K562 (cell line): ENCODE results near the gene HSD11B2. TPM values are rescaled to one million over a fixed set of nuclear protein-coding genes. Genes with fewer than 3 reads are reported as not detected.

Experiments
- DIDO1 ChIP-seq: fragments of 450-650 bp; IDR thresholded peaks from 2 replicates; pipeline ENCODE4 v1.6.1; 2016; ENCODE audit warnings: low read depth, missing biosample characterization, missing genetic modification characterization
- ETS2 ChIP-seq: IDR thresholded peaks from 2 replicates; pipeline ENCODE4 v1.6.1; 2016; ENCODE audit warnings: borderline replicate concordance, missing genetic modification characterization, mild to moderate bottlenecking, moderate library complexity, missing compliant biosample characterization; ENCODE audit not compliant: poor library complexity, severe bottlenecking
- FOS ChIP-seq: IDR thresholded peaks from 3 replicates; pipeline ENCODE4 v1.6.1; 2011; ENCODE audit not compliant: insufficient read length; ENCODE audit errors: extremely low read depth
- HDAC3 ChIP-seq: fragments of 450-650 bp; IDR thresholded peaks from 2 replicates; pipeline ENCODE4 v1.6.1; 2018; ENCODE audit warnings: borderline replicate concordance, mild to moderate bottlenecking, moderate library complexity; ENCODE audit not compliant: partially characterized antibody
- MAFF ChIP-seq: IDR thresholded peaks from 2 replicates; pipeline ENCODE4 v1.6.1; 2012; ENCODE audit warnings: low read length, improper control_type of control experiment
- NFIC ChIP-seq: fragments of 450-650 bp; IDR thresholded peaks from 2 replicates; pipeline ENCODE4 v1.6.1; 2017; ENCODE audit warnings: mild to moderate bottlenecking, inconsistent platforms
- NUFIP1 ChIP-seq: fragments of 450-650 bp; IDR thresholded peaks from 2 replicates; pipeline ENCODE4 v1.6.1; 2018; ENCODE audit not compliant: partially characterized antibody
- PHF20 ChIP-seq: fragments of 450-650 bp; IDR thresholded peaks from 2 replicates; pipeline ENCODE4 v1.6.1; 2018; ENCODE audit not compliant: partially characterized antibody
- RB1 ChIP-seq: fragments of 450-650 bp; IDR thresholded peaks from 2 replicates; pipeline ENCODE4 v1.6.1; 2017; ENCODE audit warnings: low read depth, mild to moderate bottlenecking
- SFPQ ChIP-seq: fragments of 200-400 bp; formaldehyde crosslinking; IDR thresholded peaks from 2 replicates; pipeline ENCODE4 v1.6.1; 2017; ENCODE audit warnings: mild to moderate bottlenecking, low read depth, low read length, moderate library complexity
- ZNF232 ChIP-seq: sonication (generic); formaldehyde crosslinking; IDR thresholded peaks from 2 replicates; pipeline ENCODE4 v1.8.0; 2022; ENCODE audit warnings: mild to moderate bottlenecking, missing genetic modification reagents
- ZNF431 ChIP-seq: sonication (generic); formaldehyde crosslinking; IDR thresholded peaks from 2 replicates; pipeline ENCODE4 v1.8.0; 2022; ENCODE audit warnings: mild to moderate bottlenecking, missing genetic modification reagents
- ZNF449 ChIP-seq: fragments of 250-450 bp; sonication (Bioruptor Pico); IDR thresholded peaks from 2 replicates; pipeline ENCODE4 v1.8.0; 2022; ENCODE audit warnings: moderate library complexity, mild to moderate bottlenecking, inconsistent platforms
- ZNF695 ChIP-seq: fragments of 450-650 bp; formaldehyde crosslinking; IDR thresholded peaks from 2 replicates; pipeline ENCODE4 v1.4.0; 2020; ENCODE audit warnings: mild to moderate bottlenecking, moderate library complexity
- polyA plus RNA-seq, 8 experiments: library from polyadenylated mRNA; depleted of rRNA in 4 of 8; stranded (reverse) in 5 of 8; unstranded in 3 of 8; fragments of >200 nt; fragmentation: Nextera tagmentation in 2 of 8; fragmentation: Illumina TruSeq in 1 of 8; extraction: Ambion mirVana in 2 of 8; extraction: Trizol in 1 of 8; gene quantifications; 2 replicates each; pipeline versions ENCODE4 v1.2.1 to v1.2.3, GENCODE V29; 2011 to 2014; ENCODE audit warnings: inconsistent platforms in 1 of 8, missing spikeins in 1 of 8
- total RNA-seq, 7 experiments: library from RNA; depleted of rRNA in 6 of 7; stranded (reverse); fragments of >200 nt in 6 of 7; fragmentation: Illumina TruSeq in 2 of 7; extraction: Trizol in 2 of 7; gene quantifications; 2 replicates each; pipeline versions ENCODE4 v1.2.1 to v1.2.3, GENCODE V29; 2011 to 2021; ENCODE audit warnings: low replicate concordance in 1 of 7
- TF ChIP-seq, protein P1 (sequence below): fragments of 450-650 bp; IDR thresholded peaks from 2 replicates; pipeline ENCODE4 v1.6.1; 2016
- TF ChIP-seq, protein P2 (sequence below): fragments of 250-450 bp; sonication (Bioruptor Pico); IDR thresholded peaks from 2 replicates; pipeline ENCODE4 v1.9.0; 2021; ENCODE audit warnings: mild to moderate bottlenecking
- TF ChIP-seq, protein P3 (sequence below): sonication (generic); formaldehyde crosslinking; IDR thresholded peaks from 2 replicates; pipeline ENCODE4 v1.8.0; 2022; ENCODE audit warnings: mild to moderate bottlenecking, missing genetic modification reagents
- TF ChIP-seq, protein P4 (sequence below): fragments of 450-650 bp; IDR thresholded peaks from 2 replicates; pipeline ENCODE4 v1.6.1; 2017; ENCODE audit warnings: antibody characterized with exemption, mild to moderate bottlenecking

Gene HSD11B2
- total and polyA plus RNA-seq, 9 of the 15 experiments (the other 6 are each of a cell fraction or from before 2014, with no cell fraction given): 0.08 to 2.0 (median 0.79) TPM

DNA sequence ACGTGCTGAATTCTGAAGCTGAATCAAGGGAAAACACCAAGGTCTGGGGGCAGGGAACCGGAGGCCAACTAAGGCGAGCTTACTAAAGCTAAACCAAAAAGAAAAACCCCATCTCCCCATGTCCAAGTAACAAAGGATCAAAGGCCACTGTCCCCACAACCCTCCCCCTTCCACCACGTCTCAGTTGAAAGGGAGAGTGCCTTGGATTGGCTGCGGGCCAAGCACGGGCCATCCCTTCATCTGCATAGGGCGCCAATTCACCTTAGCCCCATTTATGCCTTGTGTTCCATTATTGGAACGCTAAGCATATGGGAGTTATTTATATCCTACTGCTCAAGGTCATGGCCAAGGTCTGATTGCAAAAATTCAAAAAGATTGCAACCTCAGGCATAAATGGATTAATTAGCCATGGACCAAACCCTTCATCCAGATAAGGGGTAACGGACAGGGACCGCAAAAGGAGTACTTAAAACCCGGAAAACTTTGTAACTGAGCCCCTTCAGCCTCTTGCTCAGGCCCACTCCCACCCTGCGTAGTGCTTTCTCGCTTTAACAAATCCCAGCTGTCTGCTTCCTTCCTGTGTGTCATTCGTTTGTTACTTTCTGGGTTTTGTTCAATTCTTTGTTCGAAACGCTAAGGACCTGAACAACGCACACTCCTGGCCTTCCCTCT is 50.8 kb downstream of the HSD11B2 start (continued):
- TF ChIP-seq, protein P1, sequence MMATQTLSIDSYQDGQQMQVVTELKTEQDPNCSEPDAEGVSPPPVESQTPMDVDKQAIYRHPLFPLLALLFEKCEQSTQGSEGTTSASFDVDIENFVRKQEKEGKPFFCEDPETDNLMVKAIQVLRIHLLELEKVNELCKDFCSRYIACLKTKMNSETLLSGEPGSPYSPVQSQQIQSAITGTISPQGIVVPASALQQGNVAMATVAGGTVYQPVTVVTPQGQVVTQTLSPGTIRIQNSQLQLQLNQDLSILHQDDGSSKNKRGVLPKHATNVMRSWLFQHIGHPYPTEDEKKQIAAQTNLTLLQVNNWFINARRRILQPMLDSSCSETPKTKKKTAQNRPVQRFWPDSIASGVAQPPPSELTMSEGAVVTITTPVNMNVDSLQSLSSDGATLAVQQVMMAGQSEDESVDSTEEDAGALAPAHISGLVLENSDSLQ: peak; percentile 40; the same call in 1 of the 2 replicates
- TF ChIP-seq ZNF695 (CRISPR knock-in tag) (no peak), FOS (no peak), MAFF (no peak), DIDO1 (no peak), RB1 (peak; percentile 4; the same call in 1 of the 2 replicates), HDAC3 (peak; percentile 40), ZNF449 (CRISPR knock-in tag) (no peak), SFPQ (no peak), NUFIP1 (no peak), NFIC (peak; percentile 98), ZNF431 (0 out of 2 replicates have a peak, but pooled peaks have one; percentile 14), ETS2 (tag) (no peak), ZNF232 (0 out of 2 replicates have a peak, but pooled peaks have one; percentile 55), PHF20 (no peak)
- TF ChIP-seq, protein P2, sequence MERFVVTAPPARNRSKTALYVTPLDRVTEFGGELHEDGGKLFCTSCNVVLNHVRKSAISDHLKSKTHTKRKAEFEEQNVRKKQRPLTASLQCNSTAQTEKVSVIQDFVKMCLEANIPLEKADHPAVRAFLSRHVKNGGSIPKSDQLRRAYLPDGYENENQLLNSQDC: no peak
- TF ChIP-seq, protein P3, sequence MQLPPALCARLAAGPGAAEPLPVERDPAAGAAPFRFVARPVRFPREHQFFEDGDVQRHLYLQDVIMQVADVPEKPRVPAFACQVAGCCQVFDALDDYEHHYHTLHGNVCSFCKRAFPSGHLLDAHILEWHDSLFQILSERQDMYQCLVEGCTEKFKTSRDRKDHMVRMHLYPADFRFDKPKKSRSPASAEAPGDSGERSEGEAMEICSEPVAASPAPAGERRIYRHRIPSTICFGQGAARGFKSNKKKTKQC: 0 out of 2 replicates have a peak, but pooled peaks have one; percentile 34
- TF ChIP-seq, protein P4, sequence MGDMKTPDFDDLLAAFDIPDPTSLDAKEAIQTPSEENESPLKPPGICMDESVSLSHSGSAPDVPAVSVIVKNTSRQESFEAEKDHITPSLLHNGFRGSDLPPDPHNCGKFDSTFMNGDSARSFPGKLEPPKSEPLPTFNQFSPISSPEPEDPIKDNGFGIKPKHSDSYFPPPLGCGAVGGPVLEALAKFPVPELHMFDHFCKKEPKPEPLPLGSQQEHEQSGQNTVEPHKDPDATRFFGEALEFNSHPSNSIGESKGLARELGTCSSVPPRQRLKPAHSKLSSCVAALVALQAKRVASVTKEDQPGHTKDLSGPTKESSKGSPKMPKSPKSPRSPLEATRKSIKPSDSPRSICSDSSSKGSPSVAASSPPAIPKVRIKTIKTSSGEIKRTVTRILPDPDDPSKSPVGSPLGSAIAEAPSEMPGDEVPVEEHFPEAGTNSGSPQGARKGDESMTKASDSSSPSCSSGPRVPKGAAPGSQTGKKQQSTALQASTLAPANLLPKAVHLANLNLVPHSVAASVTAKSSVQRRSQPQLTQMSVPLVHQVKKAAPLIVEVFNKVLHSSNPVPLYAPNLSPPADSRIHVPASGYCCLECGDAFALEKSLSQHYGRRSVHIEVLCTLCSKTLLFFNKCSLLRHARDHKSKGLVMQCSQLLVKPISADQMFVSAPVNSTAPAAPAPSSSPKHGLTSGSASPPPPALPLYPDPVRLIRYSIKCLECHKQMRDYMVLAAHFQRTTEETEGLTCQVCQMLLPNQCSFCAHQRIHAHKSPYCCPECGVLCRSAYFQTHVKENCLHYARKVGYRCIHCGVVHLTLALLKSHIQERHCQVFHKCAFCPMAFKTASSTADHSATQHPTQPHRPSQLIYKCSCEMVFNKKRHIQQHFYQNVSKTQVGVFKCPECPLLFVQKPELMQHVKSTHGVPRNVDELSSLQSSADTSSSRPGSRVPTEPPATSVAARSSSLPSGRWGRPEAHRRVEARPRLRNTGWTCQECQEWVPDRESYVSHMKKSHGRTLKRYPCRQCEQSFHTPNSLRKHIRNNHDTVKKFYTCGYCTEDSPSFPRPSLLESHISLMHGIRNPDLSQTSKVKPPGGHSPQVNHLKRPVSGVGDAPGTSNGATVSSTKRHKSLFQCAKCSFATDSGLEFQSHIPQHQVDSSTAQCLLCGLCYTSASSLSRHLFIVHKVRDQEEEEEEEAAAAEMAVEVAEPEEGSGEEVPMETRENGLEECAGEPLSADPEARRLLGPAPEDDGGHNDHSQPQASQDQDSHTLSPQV: no peak
